ENCODE data around the gene CFAP298. TPM values are rescaled to one million over a fixed set of nuclear protein-coding genes. Genes with fewer than 3 reads are reported as not detected.

The CFAP298 gene
- total RNA-seq, 1 experiment from 2014 or later, result 96.0 TPM

- H3F3A ChIP-seq (ENCODE audit: low read length, unreplicated experiment), result no peaks in the 10 kb centered on the region
- ChIA-PET POLR2A (ENCODE audit: unreplicated experiment) (interaction anchor here (0.6 kb wide), 2 partner anchors 104 to 172 kb away, joined by 3 to 5 read pairs; partner anchors contain the start of gene PAXBP1), CTCF (interaction anchor here (1.4 kb wide), 1 partner anchor 196 kb away, joined by 3 read pairs; no protein-coding TSS in a partner anchor)
- H4K20me1 ChIP-seq (ENCODE audit: low read length), result no peaks in the 10 kb centered on the region
- no peaks in the 10 kb centered on the region for H3K9me2 ChIP-seq (replicated peaks; ENCODE audit: low read length)
- H3K27me3 ChIP-seq (ENCODE audit: low read length), result no peaks in the 10 kb centered on the region
- no peak overlapping the region for H3K4me3 ChIP-seq (ENCODE audit: low read length)
- H3K27ac ChIP-seq (ENCODE audit: low read length), result no peak overlapping the region
- H3K4me1 ChIP-seq (ENCODE audit: insufficient read depth, low read length), result peaks cover 12% of the 10 kb centered on the region
- no peaks in the 10 kb centered on the region for H3K9me3 ChIP-seq (ENCODE audit: low read length)
- no peak overlapping the region for H2AFZ ChIP-seq (ENCODE audit: low read length)
- no peaks in the 10 kb centered on the region for H3K79me2 ChIP-seq (ENCODE audit: low read length)
- no TSS peak for BruUV-seq (replicated peaks)
- ATAC-seq (no peak), DNase-seq (no peak)
- no peak overlapping the region for H3K9ac ChIP-seq (ENCODE audit: low read length)
- intact Hi-C loops (cut with micrococcal nuclease), result loop anchor here (5.0 kb wide), 1 partner anchor 102 kb away; no protein-coding TSS in a partner anchor
- H3K36me3 ChIP-seq (ENCODE audit: low read depth, low read length), result peaks cover 25% of the 10 kb centered on the region
- TF ChIP-seq EZH2 (IDR thresholded peaks at IDR 0.05; ENCODE audit: low read length, unreplicated experiment) (no peak), CTCF (conservative IDR thresholded peaks at IDR 0.05; ENCODE audit: low read depth, low read length) (no peak), EZH2phosphoT487 (IDR thresholded peaks at IDR 0.05; ENCODE audit: borderline replicate concordance, low read length) (no peak)
- H3K4me2 ChIP-seq (ENCODE audit: low read length), result no peak overlapping the region
These were observed 13.1 kb downstream of the CFAP298 start for GRCh38 chr21:32599091-32599490.

- POLR2A ChIA-PET (ENCODE audit: unreplicated experiment), result interaction anchor here (0.6 kb wide), 1 partner anchor 1095 kb away, joined by 3 read pairs; no protein-coding TSS in a partner anchor
- CTCF ChIA-PET, result no interaction called here
These were observed 15.0 kb downstream of the CFAP298 start for GRCh38 chr21:32597205-32597604.

More at GRCh38 chr21:32597205-32597604, 15.0 kb downstream of the CFAP298 start:
- no peak overlapping the region for H3K4me3 ChIP-seq (ENCODE audit: low read length)
- H4K20me1 ChIP-seq (ENCODE audit: low read length), result no peaks in the 10 kb centered on the region
- H3K9me3 ChIP-seq (ENCODE audit: low read length), result no peaks in the 10 kb centered on the region
- no peak for TF ChIP-seq EZH2 (IDR thresholded peaks at IDR 0.05; ENCODE audit: low read length, unreplicated experiment)
- TF ChIP-seq CTCF (conservative IDR thresholded peaks at IDR 0.05; ENCODE audit: low read depth, low read length), result no peak
- TF ChIP-seq EZH2phosphoT487 (IDR thresholded peaks at IDR 0.05; ENCODE audit: borderline replicate concordance, low read length), result no peak
- ATAC-seq (peak; percentile 95), DNase-seq (peak; percentile 98)
- H2AFZ ChIP-seq (ENCODE audit: low read length), result no peak overlapping the region
- H3K4me1 ChIP-seq (ENCODE audit: insufficient read depth, low read length), result peaks cover 12% of the 10 kb centered on the region
- H3K79me2 ChIP-seq (ENCODE audit: low read length), result no peaks in the 10 kb centered on the region
- H3K27ac ChIP-seq (ENCODE audit: low read length), result peak overlapping the region; percentile 80
- H3K9ac ChIP-seq (ENCODE audit: low read length), result peak overlapping the region; percentile 31; the same call in 1 of the 2 replicates
- H3K36me3 ChIP-seq (ENCODE audit: low read depth, low read length), result peaks cover 12% of the 10 kb centered on the region; the same call in 1 of the 2 replicates
- H3K27me3 ChIP-seq (ENCODE audit: low read length), result no peaks in the 10 kb centered on the region
- intact Hi-C loops (cut with micrococcal nuclease), result loop anchor here (1.0 to 5.0 kb wide), 2 partner anchors 100 to 183 kb away; no protein-coding TSS in a partner anchor
- H3K9me2 ChIP-seq (replicated peaks; ENCODE audit: low read length), result no peaks in the 10 kb centered on the region
- 0 out of 2 replicates have a peak overlapping the region, but pooled peaks have one; percentile 5 for H3K4me2 ChIP-seq (ENCODE audit: low read length)
- no peaks in the 10 kb centered on the region for H3F3A ChIP-seq (ENCODE audit: low read length, unreplicated experiment)
- no TSS peak for BruUV-seq (replicated peaks)

Data from PC-3 (cell line).